Activated B cell treated with CpG ODN at 0.5 μM for 24 hours (primary cell): Measurements from ENCODE around the gene DPH7. TPM values are rescaled to one million over a fixed set of nuclear protein-coding genes. Genes with fewer than 3 reads are reported as not detected.
"Not testable (repeated sequence)": the region's sequence is repeated elsewhere in the genome, so short reads cannot be mapped to it uniquely, and the experiment has no call there.

Experiments
- ATAC-seq: fragments of 200-7000 bp; cut with Tn5 transposase; one replicate; pipeline ENCODE4 v1.10.0; 2021; ENCODE audit warnings: low read depth, mild to moderate bottlenecking, moderate library complexity
- CTCF ChIA-PET: fragments of 350-600 bp; sonication (Branson Sonifier 250); formaldehyde crosslinking; loops from one replicate; lab custom pipeline; 2021; ENCODE audit warnings: antibody characterized with exemption; lab: Charles Lee
- POLR2A ChIA-PET: fragments of 350-600 bp; sonication (Branson Sonifier 250); formaldehyde crosslinking; loops from one replicate; lab custom pipeline; 2021; ENCODE audit warnings: antibody characterized with exemption; lab: Charles Lee
- DNase-seq: peaks from one replicate; pipeline ENCODE4 v3.0.0; 2022
- H3K27ac Mint-ChIP-seq: one replicate; pipeline ENCODE4 v1.8.0; 2020; ENCODE audit warnings: mixed read lengths
- H3K27me3 Mint-ChIP-seq: one replicate; pipeline ENCODE4 v1.8.0; 2021; ENCODE audit warnings: mixed read lengths
- H3K36me3 Mint-ChIP-seq: one replicate; pipeline ENCODE4 v1.8.0; 2021; ENCODE audit warnings: low read depth, mixed read lengths
- H3K4me1 Mint-ChIP-seq: one replicate; pipeline ENCODE4 v1.8.0; 2021; ENCODE audit warnings: mixed read lengths
- H3K4me3 Mint-ChIP-seq: one replicate; pipeline ENCODE4 v1.8.0; 2020; ENCODE audit warnings: mild to moderate bottlenecking, mixed read lengths
- H3K9me3 Mint-ChIP-seq: one replicate; pipeline ENCODE4 v1.8.0; 2020; ENCODE audit warnings: mixed read lengths
- CTCF ChIP-seq: fragments of 200-600 bp; IDR thresholded peaks from one replicate; pipeline ENCODE4 v1.8.0; 2022; ENCODE audit warnings: antibody characterized with exemption, mild to moderate bottlenecking
- intact Hi-C: fragments of 100-400 bp; cut with micrococcal nuclease; formaldehyde crosslinking; loops from one replicate; pipeline ENCODE4 v1.15.1; 2024
- total RNA-seq: library from RNA; stranded (reverse); gene quantifications from 2 replicates; pipeline ENCODE4 v1.2.3, GENCODE V29; 2022

The DPH7 gene
- total RNA-seq, 1 donor from 2014 or later = 43.0 TPM

- DNase-seq = no peak
- Mint-ChIP-seq H3K27ac (no peak overlapping the region), H3K4me1 (peaks cover 14% of the 10 kb centered on the region), H3K27me3 (no peaks in the 10 kb centered on the region), H3K9me3 (no peaks in the 10 kb centered on the region), H3K36me3 (no peaks in the 10 kb centered on the region), H3K4me3 (no peak overlapping the region)
- no peak for ATAC-seq
- TF ChIP-seq CTCF = no peak
- CTCF ChIA-PET = no interaction called here
- intact Hi-C loops = no loop called here
- POLR2A ChIA-PET = interaction anchor here (0.7 to 1.6 kb wide), 3 partner anchors 10 to 342 kb away, joined by 3 to 11 read pairs (median 5); partner anchors contain the start of gene MRPL41
Measured at GRCh38 chr9:137602661-137603060, 23.9 kb upstream of the DPH7 start.

GRCh38 chr9:137598943-137599342, 20.2 kb upstream of the DPH7 start:
- DNase-seq = no peak
- no peaks in the 10 kb centered on the region for H3K36me3 Mint-ChIP-seq
- H3K9me3 Mint-ChIP-seq = no peaks in the 10 kb centered on the region
- intact Hi-C loops = no loop called here
- TF ChIP-seq CTCF = no peak
- no peak for ATAC-seq
- no peaks in the 10 kb centered on the region for H3K4me1 Mint-ChIP-seq
- no peak overlapping the region for H3K4me3 Mint-ChIP-seq
- POLR2A ChIA-PET = no interaction called here
- no peaks in the 10 kb centered on the region for H3K27me3 Mint-ChIP-seq
- CTCF ChIA-PET = no interaction called here
- no peak overlapping the region for H3K27ac Mint-ChIP-seq

GRCh38 chr9:137596577-137596976, 17.9 kb upstream of the DPH7 start:
- H3K4me1 Mint-ChIP-seq, ATAC-seq, intact Hi-C loops, DNase-seq, H3K27me3 Mint-ChIP-seq, H3K9me3 Mint-ChIP-seq, H3K27ac Mint-ChIP-seq, H3K4me3 Mint-ChIP-seq, H3K36me3 Mint-ChIP-seq, CTCF ChIA-PET: not testable (repeated sequence)
- POLR2A ChIA-PET = interaction anchor here (1.1 kb wide), 1 partner anchor 9 kb away, joined by 4 read pairs; the partner anchor contains the start of gene ARRDC1

GRCh38 chr9:137593176-137593575, 14.5 kb upstream of the DPH7 start:
- ChIA-PET POLR2A (interaction anchor here (1.3 to 1.7 kb wide), 2 partner anchors 10 to 12 kb away, joined by 5 to 11 read pairs; partner anchors contain the start of gene ARRDC1), CTCF (no interaction called here)
- peaks cover 6% of the 10 kb centered on the region for H3K4me1 Mint-ChIP-seq
- H3K27ac Mint-ChIP-seq = no peak overlapping the region
- peaks cover 4% of the 10 kb centered on the region for H3K36me3 Mint-ChIP-seq
- H3K4me3 Mint-ChIP-seq = no peak overlapping the region
- H3K27me3 Mint-ChIP-seq = peaks cover 1% of the 10 kb centered on the region
- ATAC-seq (no peak), DNase-seq (no peak)
- TF ChIP-seq CTCF = no peak
- H3K9me3 Mint-ChIP-seq = no peaks in the 10 kb centered on the region
- intact Hi-C loops = loop anchor here (5.0 kb wide), 1 partner anchor 41 kb away; the partner anchor contains the start of genes MRPL41 and PNPLA7

- CTCF ChIA-PET = no interaction called here
- POLR2A ChIA-PET = interaction anchor here (1.3 to 1.7 kb wide), 2 partner anchors 10 to 13 kb away, joined by 5 to 11 read pairs; partner anchors contain the start of gene ARRDC1
- DNase-seq (no peak), ATAC-seq (no peak)
- peaks cover 1% of the 10 kb centered on the region for H3K27me3 Mint-ChIP-seq
- peaks cover 6% of the 10 kb centered on the region for H3K4me1 Mint-ChIP-seq
- intact Hi-C loops = loop anchor here (5.0 kb wide), 1 partner anchor 40 kb away; the partner anchor contains the start of genes MRPL41 and PNPLA7
- H3K36me3 Mint-ChIP-seq = peaks cover 9% of the 10 kb centered on the region
- TF ChIP-seq CTCF = no peak
- no peak overlapping the region for H3K27ac Mint-ChIP-seq
- no peak overlapping the region for H3K4me3 Mint-ChIP-seq
- H3K9me3 Mint-ChIP-seq = no peaks in the 10 kb centered on the region
Measured at GRCh38 chr9:137592767-137593166, 14.0 kb upstream of the DPH7 start.
